Caco-2 (cell line): ENCODE results near the gene ATG16L1. TPM values are rescaled to one million over a fixed set of nuclear protein-coding genes. Genes with fewer than 3 reads are reported as not detected.

Source experiments
- BruUV-seq: library from RNA; stranded (reverse); fragments of 400-500 nt; replicated peaks from 2 replicates; lab custom pipeline; 2021; lab: Mats Ljungman, UMichigan
- CTCF ChIA-PET: fragments of 300-600 bp; sonication (Branson Sonifier 250); formaldehyde crosslinking; loops from one replicate; lab custom pipeline; 2022; ENCODE audit warnings: antibody characterized with exemption; lab: Charles Lee
- POLR2A ChIA-PET: fragments of 300-600 bp; sonication (Branson Sonifier 250); formaldehyde crosslinking; loops from one replicate; lab custom pipeline; 2022; ENCODE audit warnings: antibody characterized with exemption; lab: Charles Lee
- DNase-seq, 2 experiments: peaks; one replicate each; pipeline versions ENCODE4 v3.0.0 to v3.0.0-alpha.2; 2020 to 2022
- H3K27me3 ChIP-seq: replicated peaks from 2 replicates; pipeline ENCODE4 v1.6.0; 2011; ENCODE audit warnings: low read length; ENCODE audit not compliant: control insufficient read depth, insufficient read depth
- H3K36me3 ChIP-seq: 2 replicates; pipeline ENCODE4 v1.5.1; 2011; ENCODE audit warnings: low read length; ENCODE audit not compliant: control insufficient read depth, insufficient read depth
- H3K4me1 ChIP-seq: fragments of 250-450 bp; sonication (Bioruptor Pico); 2 replicates; pipeline ENCODE4 v1.5.1; 2020; ENCODE audit warnings: mild to moderate bottlenecking
- H3K4me3 ChIP-seq: 2 replicates; pipeline ENCODE4 v1.5.1; 2011; ENCODE audit warnings: low read depth, mild to moderate bottlenecking, control low read depth, low read length
- H3K9me3 ChIP-seq: fragments of 250-450 bp; sonication (Bioruptor Pico); 2 replicates; pipeline ENCODE4 v1.5.1; 2020; ENCODE audit warnings: mild to moderate bottlenecking, moderate library complexity
- H3K27ac Mint-ChIP-seq: one replicate; pipeline ENCODE4 v1.8.0; 2022; ENCODE audit warnings: mixed read lengths; ENCODE audit not compliant: unreplicated experiment
- H3K27me3 Mint-ChIP-seq: one replicate; pipeline ENCODE4 v1.8.0; 2022; ENCODE audit warnings: mixed read lengths; ENCODE audit not compliant: insufficient read depth, unreplicated experiment
- H3K36me3 Mint-ChIP-seq: one replicate; pipeline ENCODE4 v1.8.0; 2022; ENCODE audit warnings: mild to moderate bottlenecking, mixed read lengths; ENCODE audit not compliant: insufficient read depth, unreplicated experiment
- H3K4me1 Mint-ChIP-seq: one replicate; pipeline ENCODE4 v1.8.0; 2022; ENCODE audit warnings: low read depth, mixed read lengths; ENCODE audit not compliant: unreplicated experiment
- H3K4me3 Mint-ChIP-seq: one replicate; pipeline ENCODE4 v1.8.0; 2022; ENCODE audit warnings: mild to moderate bottlenecking, moderate library complexity, mixed read lengths; ENCODE audit not compliant: unreplicated experiment
- H3K9me3 Mint-ChIP-seq: one replicate; pipeline ENCODE4 v1.8.0; 2022; ENCODE audit warnings: mixed read lengths; ENCODE audit not compliant: unreplicated experiment
- intact Hi-C: fragments of 100-400 bp; cut with micrococcal nuclease; formaldehyde crosslinking; loops from one replicate; pipeline ENCODE4 v1.10.0; 2022; ENCODE audit not compliant: unreplicated experiment
- total RNA-seq: library from RNA; stranded (reverse); gene quantifications from 2 replicates; pipeline ENCODE4 v1.2.3, GENCODE V29; 2022
- TF ChIP-seq, protein P1 (sequence below), 2 experiments: fragments of 200-600 bp in 1 of 2; IDR thresholded peaks; 1 replicate in 1 of 2; 2 replicates in 1 of 2; pipeline versions ENCODE4 v1.5.1 to v1.8.0; 2011 to 2022; ENCODE audit warnings: antibody characterized with exemption in 1 of 2, control low read depth in 1 of 2, inconsistent platforms in 1 of 2, low read depth in 1 of 2, low read length in 1 of 2, mild to moderate bottlenecking in 1 of 2, moderate library complexity in 1 of 2; ENCODE audit not compliant: insufficient read depth in 1 of 2, severe bottlenecking in 1 of 2, unreplicated experiment in 1 of 2

Gene ATG16L1
- total RNA-seq, 1 experiment from 2014 or later: 20.1 TPM

GRCh38 chr2:233204286-233204936, 47.1 kb upstream of the ATG16L1 start:
- Histone ChIP-seq H3K36me3 (no peaks in the 10 kb centered on the region), H3K27me3 (no peaks in the 10 kb centered on the region), H3K4me1 (no peaks in the 10 kb centered on the region), H3K4me3 (no peak overlapping the region), H3K9me3 (no peaks in the 10 kb centered on the region)
- DNase-seq: no peak
- Mint-ChIP-seq H3K27ac (no peak overlapping the region), H3K9me3 (no peaks in the 10 kb centered on the region), H3K4me1 (no peaks in the 10 kb centered on the region), H3K36me3 (no peaks in the 10 kb centered on the region), H3K4me3 (no peak overlapping the region), H3K27me3 (no peaks in the 10 kb centered on the region)
- TF ChIP-seq, protein P1, sequence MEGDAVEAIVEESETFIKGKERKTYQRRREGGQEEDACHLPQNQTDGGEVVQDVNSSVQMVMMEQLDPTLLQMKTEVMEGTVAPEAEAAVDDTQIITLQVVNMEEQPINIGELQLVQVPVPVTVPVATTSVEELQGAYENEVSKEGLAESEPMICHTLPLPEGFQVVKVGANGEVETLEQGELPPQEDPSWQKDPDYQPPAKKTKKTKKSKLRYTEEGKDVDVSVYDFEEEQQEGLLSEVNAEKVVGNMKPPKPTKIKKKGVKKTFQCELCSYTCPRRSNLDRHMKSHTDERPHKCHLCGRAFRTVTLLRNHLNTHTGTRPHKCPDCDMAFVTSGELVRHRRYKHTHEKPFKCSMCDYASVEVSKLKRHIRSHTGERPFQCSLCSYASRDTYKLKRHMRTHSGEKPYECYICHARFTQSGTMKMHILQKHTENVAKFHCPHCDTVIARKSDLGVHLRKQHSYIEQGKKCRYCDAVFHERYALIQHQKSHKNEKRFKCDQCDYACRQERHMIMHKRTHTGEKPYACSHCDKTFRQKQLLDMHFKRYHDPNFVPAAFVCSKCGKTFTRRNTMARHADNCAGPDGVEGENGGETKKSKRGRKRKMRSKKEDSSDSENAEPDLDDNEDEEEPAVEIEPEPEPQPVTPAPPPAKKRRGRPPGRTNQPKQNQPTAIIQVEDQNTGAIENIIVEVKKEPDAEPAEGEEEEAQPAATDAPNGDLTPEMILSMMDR (IDR thresholded peaks at IDR 0.05; ENCODE audit: insufficient read depth in 1 of 2, low read depth in 1 of 2, low read length in 1 of 2, severe bottlenecking in 1 of 2, unreplicated experiment in 1 of 2): no peak
- intact Hi-C loops: no loop called here
- CTCF ChIA-PET: no interaction called here
- POLR2A ChIA-PET: no interaction called here
- BruUV-seq: no TSS peak

GRCh38 chr2:233208382-233209116, 42.9 kb upstream of the ATG16L1 start:
- Mint-ChIP-seq H3K27ac (no peak overlapping the region), H3K9me3 (no peaks in the 10 kb centered on the region), H3K36me3 (no peaks in the 10 kb centered on the region), H3K4me1 (no peaks in the 10 kb centered on the region), H3K27me3 (no peaks in the 10 kb centered on the region), H3K4me3 (no peak overlapping the region)
- intact Hi-C loops: no loop called here
- no TSS peak for BruUV-seq
- Histone ChIP-seq H3K4me3 (no peak overlapping the region), H3K4me1 (no peaks in the 10 kb centered on the region), H3K9me3 (no peaks in the 10 kb centered on the region), H3K27me3 (no peaks in the 10 kb centered on the region), H3K36me3 (no peaks in the 10 kb centered on the region)
- TF ChIP-seq, protein P1 (IDR thresholded peaks at IDR 0.05; ENCODE audit: insufficient read depth in 1 of 2, low read depth in 1 of 2, low read length in 1 of 2, severe bottlenecking in 1 of 2, unreplicated experiment in 1 of 2): no peak
- POLR2A ChIA-PET: no interaction called here
- CTCF ChIA-PET: no interaction called here
- peak in 1 of 2 experiments; percentile 47 for DNase-seq

DNA sequence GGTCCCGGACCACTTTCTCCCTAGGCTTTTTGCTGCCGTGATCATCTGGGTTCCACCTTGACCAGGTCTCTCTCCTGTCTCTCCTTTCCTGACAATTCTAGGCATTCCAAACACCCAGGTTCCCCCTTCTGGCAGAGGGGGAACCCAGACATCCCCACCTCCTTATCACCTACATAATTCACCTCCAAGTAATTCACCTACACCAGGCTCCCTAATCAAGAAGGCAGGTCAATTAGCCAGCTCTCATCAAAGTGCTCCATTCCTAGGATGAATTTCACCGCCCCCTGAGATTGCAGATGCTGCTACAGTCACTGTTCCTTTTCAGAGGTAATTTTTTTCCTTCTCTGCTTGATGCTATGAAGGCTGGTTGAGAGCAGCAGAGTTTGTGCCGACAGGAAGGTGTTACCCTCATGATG, 42.3 kb upstream of the ATG16L1 start:
- no peak for DNase-seq
- Histone ChIP-seq H3K4me3 (no peak overlapping the region), H3K36me3 (no peaks in the 10 kb centered on the region), H3K4me1 (no peaks in the 10 kb centered on the region), H3K27me3 (no peaks in the 10 kb centered on the region), H3K9me3 (no peaks in the 10 kb centered on the region)
- H3K27ac Mint-ChIP-seq: no peak overlapping the region
- intact Hi-C loops: no loop called here
- H3K4me3 Mint-ChIP-seq: no peak overlapping the region
- H3K27me3 Mint-ChIP-seq: no peaks in the 10 kb centered on the region
- no peaks in the 10 kb centered on the region for H3K36me3 Mint-ChIP-seq
- ChIA-PET CTCF (no interaction called here), POLR2A (no interaction called here)
- TF ChIP-seq, protein P1 (IDR thresholded peaks at IDR 0.05; ENCODE audit: insufficient read depth in 1 of 2, low read depth in 1 of 2, low read length in 1 of 2, severe bottlenecking in 1 of 2, unreplicated experiment in 1 of 2): no peak
- H3K9me3 Mint-ChIP-seq: no peaks in the 10 kb centered on the region
- BruUV-seq: no TSS peak
- no peaks in the 10 kb centered on the region for H3K4me1 Mint-ChIP-seq
